ENCODE measurements around the gene SDK1.

SDK1 gene

DNA sequence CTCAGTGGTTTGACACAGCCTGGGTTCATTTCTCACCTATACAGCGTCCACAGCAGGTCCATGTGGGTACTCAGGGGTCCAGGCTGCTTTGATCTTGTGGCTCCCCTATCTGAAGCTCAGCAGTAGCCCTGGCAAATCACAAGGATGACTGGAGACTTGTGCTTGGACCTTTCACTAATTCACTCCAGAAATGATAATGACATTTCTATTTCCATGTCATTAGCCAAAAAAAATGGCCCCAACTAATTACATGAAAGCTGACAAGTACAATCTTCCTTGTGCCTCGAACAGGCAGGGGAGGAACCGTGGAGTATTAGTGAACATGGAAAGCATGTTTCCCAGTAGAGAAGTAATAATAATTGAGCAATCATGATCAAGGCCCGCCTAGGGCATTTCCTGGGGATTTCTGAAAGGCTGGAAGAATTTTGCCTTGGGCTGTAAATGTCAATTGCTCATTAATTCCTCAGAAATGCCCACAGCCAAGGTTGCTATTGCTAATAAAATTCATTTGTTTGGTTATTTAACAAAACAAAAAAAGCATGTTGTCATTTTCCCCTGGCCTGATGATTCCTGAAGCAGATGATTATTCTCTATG lies 586.1 kb downstream of the SDK1 start (continued):
- TF ChIP-seq, protein P1, sequence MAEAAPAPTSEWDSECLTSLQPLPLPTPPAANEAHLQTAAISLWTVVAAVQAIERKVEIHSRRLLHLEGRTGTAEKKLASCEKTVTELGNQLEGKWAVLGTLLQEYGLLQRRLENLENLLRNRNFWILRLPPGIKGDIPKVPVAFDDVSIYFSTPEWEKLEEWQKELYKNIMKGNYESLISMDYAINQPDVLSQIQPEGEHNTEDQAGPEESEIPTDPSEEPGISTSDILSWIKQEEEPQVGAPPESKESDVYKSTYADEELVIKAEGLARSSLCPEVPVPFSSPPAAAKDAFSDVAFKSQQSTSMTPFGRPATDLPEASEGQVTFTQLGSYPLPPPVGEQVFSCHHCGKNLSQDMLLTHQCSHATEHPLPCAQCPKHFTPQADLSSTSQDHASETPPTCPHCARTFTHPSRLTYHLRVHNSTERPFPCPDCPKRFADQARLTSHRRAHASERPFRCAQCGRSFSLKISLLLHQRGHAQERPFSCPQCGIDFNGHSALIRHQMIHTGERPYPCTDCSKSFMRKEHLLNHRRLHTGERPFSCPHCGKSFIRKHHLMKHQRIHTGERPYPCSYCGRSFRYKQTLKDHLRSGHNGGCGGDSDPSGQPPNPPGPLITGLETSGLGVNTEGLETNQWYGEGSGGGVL (tag by site-specific recombination; IDR thresholded peaks at IDR 0.05) = no peak

DNA sequence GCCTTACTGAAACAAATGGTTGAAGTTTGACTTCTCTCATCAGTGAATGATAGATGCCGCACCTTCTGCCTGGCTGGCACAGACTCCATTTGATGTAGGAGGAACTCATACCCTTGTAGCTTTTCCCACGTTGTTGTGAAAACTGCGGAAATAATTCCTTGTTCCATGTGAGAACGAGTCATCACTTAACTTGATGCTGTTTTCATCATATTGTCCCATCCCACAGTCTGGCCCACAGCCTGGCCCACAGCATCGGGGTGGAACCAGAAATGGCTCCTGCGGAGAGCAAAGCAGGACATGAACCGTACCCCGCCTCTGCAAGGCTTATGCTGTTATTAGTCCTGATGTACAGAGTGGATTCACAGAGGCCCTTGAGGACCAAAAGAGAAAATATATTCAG lies 587.0 kb downstream of the SDK1 start:
- no peak overlapping the region for H3K4me3 ChIP-seq (ENCODE audit: low read depth, low read length)
- TF ChIP-seq EGR2 (tag by site-specific recombination; IDR thresholded peaks at IDR 0.05; ENCODE audit: low read depth) = peak; percentile 75
- no peak for TF ChIP-seq GLI4 (tag by site-specific recombination; IDR thresholded peaks at IDR 0.05)
- TF ChIP-seq ZFHX2 (tag by site-specific recombination; conservative IDR thresholded peaks at IDR 0.05) = peak; percentile 84
- H3K36me3 ChIP-seq (ENCODE audit: control insufficient read depth in 2 of 2, insufficient read depth in 1 of 2, low read length in 2 of 2) = no peaks in the 10 kb centered on the region
- CTCF ChIA-PET = no interaction called here
- POLR2A ChIA-PET = no interaction called here
- H3K9me3 ChIP-seq (ENCODE audit: control insufficient read depth, insufficient read depth, low read depth, low read length) = no peaks in the 10 kb centered on the region
- H3K27ac ChIP-seq (ENCODE audit: extremely low read depth, low read depth, low read length) = no peak overlapping the region
- H3K4me1 ChIP-seq (ENCODE audit: control insufficient read depth, insufficient read depth, low read length) = no peaks in the 10 kb centered on the region

DNA sequence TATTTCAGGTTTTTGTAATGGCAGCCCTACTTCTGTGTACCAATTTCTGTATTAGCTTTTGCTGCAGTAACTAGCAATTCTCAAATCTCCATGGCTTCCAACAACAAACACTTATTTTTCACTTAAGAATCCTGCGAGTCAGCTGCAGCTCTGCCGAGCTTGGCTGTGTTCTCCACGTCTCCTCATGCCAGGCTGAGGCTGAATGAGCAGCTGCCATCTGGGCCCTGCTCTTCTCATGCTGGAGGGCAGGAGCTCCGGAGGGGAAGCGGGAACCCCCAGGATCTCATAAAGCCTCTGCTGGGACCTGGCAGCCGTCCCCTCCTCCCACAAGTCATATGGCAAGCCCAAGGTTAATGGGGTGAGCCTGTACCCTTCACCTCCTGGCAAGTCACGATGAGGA lies 591.1 kb downstream of the SDK1 start:
- no peaks in the 10 kb centered on the region for H3K9me3 ChIP-seq (ENCODE audit: control insufficient read depth, insufficient read depth, low read depth, low read length)
- H3K4me1 ChIP-seq (ENCODE audit: control insufficient read depth, insufficient read depth, low read length) = no peaks in the 10 kb centered on the region
- H3K27ac ChIP-seq (ENCODE audit: extremely low read depth, low read depth, low read length) = no peak overlapping the region
- H3K36me3 ChIP-seq (ENCODE audit: control insufficient read depth in 2 of 2, insufficient read depth in 1 of 2, low read length in 2 of 2) = no peaks in the 10 kb centered on the region; a peak in 1 of 3 replicates
- POLR2A ChIA-PET = no interaction called here
- no peak overlapping the region for H3K4me3 ChIP-seq (ENCODE audit: low read depth, low read length)
- CTCF ChIA-PET = no interaction called here
- TF ChIP-seq KLF1 (tag by site-specific recombination; IDR thresholded peaks at IDR 0.05) (no peak), ZNF169 (tag by site-specific recombination; IDR thresholded peaks at IDR 0.05) (no peak), ZNF792 (tag by site-specific recombination; IDR thresholded peaks at IDR 0.05) (no peak), ZNF76 (tag by site-specific recombination; IDR thresholded peaks at IDR 0.05; ENCODE audit: borderline replicate concordance, low read depth) (no peak), ZNF529 (tag by site-specific recombination; IDR thresholded peaks at IDR 0.05; ENCODE audit: insufficient replicate concordance) (no peak), ZNF747 (tag by site-specific recombination; IDR thresholded peaks at IDR 0.05) (no peak), ZNF670 (tag by site-specific recombination; IDR thresholded peaks at IDR 0.05; ENCODE audit: low read depth) (no peak), ZFP41 (tag by site-specific recombination; IDR thresholded peaks at IDR 0.05; ENCODE audit: borderline replicate concordance) (no peak)
- TF ChIP-seq, protein P2, sequence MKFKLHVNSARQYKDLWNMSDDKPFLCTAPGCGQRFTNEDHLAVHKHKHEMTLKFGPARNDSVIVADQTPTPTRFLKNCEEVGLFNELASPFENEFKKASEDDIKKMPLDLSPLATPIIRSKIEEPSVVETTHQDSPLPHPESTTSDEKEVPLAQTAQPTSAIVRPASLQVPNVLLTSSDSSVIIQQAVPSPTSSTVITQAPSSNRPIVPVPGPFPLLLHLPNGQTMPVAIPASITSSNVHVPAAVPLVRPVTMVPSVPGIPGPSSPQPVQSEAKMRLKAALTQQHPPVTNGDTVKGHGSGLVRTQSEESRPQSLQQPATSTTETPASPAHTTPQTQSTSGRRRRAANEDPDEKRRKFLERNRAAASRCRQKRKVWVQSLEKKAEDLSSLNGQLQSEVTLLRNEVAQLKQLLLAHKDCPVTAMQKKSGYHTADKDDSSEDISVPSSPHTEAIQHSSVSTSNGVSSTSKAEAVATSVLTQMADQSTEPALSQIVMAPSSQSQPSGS (tag by site-specific recombination; IDR thresholded peaks at IDR 0.05; ENCODE audit: low read depth) = no peak
- TF ChIP-seq, protein P3, sequence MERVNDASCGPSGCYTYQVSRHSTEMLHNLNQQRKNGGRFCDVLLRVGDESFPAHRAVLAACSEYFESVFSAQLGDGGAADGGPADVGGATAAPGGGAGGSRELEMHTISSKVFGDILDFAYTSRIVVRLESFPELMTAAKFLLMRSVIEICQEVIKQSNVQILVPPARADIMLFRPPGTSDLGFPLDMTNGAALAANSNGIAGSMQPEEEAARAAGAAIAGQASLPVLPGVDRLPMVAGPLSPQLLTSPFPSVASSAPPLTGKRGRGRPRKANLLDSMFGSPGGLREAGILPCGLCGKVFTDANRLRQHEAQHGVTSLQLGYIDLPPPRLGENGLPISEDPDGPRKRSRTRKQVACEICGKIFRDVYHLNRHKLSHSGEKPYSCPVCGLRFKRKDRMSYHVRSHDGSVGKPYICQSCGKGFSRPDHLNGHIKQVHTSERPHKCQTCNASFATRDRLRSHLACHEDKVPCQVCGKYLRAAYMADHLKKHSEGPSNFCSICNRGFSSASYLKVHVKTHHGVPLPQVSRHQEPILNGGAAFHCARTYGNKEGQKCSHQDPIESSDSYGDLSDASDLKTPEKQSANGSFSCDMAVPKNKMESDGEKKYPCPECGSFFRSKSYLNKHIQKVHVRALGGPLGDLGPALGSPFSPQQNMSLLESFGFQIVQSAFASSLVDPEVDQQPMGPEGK (tag by site-specific recombination; IDR thresholded peaks at IDR 0.05) = no peak
- TF ChIP-seq, protein P4, sequence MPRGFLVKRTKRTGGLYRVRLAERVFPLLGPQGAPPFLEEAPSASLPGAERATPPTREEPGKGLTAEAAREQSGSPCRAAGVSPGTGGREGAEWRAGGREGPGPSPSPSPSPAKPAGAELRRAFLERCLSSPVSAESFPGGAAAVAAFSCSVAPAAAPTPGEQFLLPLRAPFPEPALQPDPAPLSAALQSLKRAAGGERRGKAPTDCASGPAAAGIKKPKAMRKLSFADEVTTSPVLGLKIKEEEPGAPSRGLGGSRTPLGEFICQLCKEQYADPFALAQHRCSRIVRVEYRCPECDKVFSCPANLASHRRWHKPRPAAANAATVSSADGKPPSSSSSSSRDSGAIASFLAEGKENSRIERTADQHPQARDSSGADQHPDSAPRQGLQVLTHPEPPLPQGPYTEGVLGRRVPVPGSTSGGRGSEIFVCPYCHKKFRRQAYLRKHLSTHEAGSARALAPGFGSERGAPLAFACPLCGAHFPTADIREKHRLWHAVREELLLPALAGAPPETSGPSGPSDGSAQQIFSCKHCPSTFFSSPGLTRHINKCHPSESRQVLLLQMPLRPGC (tag by site-specific recombination; IDR thresholded peaks at IDR 0.05) = no peak
- TF ChIP-seq, protein P5, sequence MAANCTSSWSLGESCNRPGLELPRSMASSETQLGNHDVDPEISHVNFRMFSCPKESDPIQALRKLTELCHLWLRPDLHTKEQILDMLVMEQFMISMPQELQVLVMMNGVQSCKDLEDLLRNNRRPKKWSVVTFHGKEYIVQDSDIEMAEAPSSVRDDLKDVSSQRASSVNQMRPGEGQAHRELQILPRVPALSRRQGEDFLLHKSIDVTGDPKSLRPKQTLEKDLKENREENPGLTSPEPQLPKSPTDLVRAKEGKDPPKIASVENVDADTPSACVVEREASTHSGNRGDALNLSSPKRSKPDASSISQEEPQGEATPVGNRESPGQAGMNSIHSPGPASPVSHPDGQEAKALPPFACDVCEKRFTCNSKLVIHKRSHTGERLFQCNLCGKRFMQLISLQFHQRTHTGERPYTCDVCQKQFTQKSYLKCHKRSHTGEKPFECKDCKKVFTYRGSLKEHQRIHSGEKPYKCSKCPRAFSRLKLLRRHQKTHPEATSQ (tag by site-specific recombination; IDR thresholded peaks at IDR 0.05) = no peak
- TF ChIP-seq, protein P6, sequence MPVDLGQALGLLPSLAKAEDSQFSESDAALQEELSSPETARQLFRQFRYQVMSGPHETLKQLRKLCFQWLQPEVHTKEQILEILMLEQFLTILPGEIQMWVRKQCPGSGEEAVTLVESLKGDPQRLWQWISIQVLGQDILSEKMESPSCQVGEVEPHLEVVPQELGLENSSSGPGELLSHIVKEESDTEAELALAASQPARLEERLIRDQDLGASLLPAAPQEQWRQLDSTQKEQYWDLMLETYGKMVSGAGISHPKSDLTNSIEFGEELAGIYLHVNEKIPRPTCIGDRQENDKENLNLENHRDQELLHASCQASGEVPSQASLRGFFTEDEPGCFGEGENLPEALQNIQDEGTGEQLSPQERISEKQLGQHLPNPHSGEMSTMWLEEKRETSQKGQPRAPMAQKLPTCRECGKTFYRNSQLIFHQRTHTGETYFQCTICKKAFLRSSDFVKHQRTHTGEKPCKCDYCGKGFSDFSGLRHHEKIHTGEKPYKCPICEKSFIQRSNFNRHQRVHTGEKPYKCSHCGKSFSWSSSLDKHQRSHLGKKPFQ (tag by site-specific recombination; IDR thresholded peaks at IDR 0.05) = no peak
- TF ChIP-seq, protein P7, sequence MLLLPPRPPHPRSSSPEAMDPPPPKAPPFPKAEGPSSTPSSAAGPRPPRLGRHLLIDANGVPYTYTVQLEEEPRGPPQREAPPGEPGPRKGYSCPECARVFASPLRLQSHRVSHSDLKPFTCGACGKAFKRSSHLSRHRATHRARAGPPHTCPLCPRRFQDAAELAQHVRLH (tag by site-specific recombination; IDR thresholded peaks at IDR 0.05) = no peak

Measured in HEK293 (cell line).